ENCODE data around the gene FHAD1. TPM values are rescaled to one million over a fixed set of nuclear protein-coding genes. Genes with fewer than 3 reads are reported as not detected.

The FHAD1 gene
- total RNA-seq, 1 donor, result 0.72 TPM

GRCh38 chr1:15215116-15215515 lies 31.9 kb upstream of the FHAD1 start:
- H2AFZ ChIP-seq (ENCODE audit: low read length), result no peak overlapping the region
- no peaks in the 10 kb centered on the region for H3K9me3 ChIP-seq (ENCODE audit: low read depth, low read length)
- H3K4me2 ChIP-seq (ENCODE audit: insufficient read depth, low read length), result no peak overlapping the region
- H3K4me1 ChIP-seq (ENCODE audit: insufficient read depth, low read length), result no peaks in the 10 kb centered on the region
- no peak for DNase-seq (ENCODE audit: insufficient read length, low spot score, missing footprints)
- TF ChIP-seq, protein P1, sequence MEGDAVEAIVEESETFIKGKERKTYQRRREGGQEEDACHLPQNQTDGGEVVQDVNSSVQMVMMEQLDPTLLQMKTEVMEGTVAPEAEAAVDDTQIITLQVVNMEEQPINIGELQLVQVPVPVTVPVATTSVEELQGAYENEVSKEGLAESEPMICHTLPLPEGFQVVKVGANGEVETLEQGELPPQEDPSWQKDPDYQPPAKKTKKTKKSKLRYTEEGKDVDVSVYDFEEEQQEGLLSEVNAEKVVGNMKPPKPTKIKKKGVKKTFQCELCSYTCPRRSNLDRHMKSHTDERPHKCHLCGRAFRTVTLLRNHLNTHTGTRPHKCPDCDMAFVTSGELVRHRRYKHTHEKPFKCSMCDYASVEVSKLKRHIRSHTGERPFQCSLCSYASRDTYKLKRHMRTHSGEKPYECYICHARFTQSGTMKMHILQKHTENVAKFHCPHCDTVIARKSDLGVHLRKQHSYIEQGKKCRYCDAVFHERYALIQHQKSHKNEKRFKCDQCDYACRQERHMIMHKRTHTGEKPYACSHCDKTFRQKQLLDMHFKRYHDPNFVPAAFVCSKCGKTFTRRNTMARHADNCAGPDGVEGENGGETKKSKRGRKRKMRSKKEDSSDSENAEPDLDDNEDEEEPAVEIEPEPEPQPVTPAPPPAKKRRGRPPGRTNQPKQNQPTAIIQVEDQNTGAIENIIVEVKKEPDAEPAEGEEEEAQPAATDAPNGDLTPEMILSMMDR (IDR thresholded peaks at IDR 0.05; ENCODE audit: extremely low read depth, low read depth, low read length), result no peak
- H3K4me3 ChIP-seq (ENCODE audit: insufficient read depth, low read length), result no peak overlapping the region
- no peaks in the 10 kb centered on the region for H3K79me2 ChIP-seq (ENCODE audit: insufficient read depth, low read length)
- no peak overlapping the region for H3K27ac ChIP-seq (ENCODE audit: low read depth, low read length)
- H4K20me1 ChIP-seq (ENCODE audit: insufficient read depth, low read length), result no peaks in the 10 kb centered on the region
- no peaks in the 10 kb centered on the region for H3K36me3 ChIP-seq (ENCODE audit: insufficient read depth, low read length)
- H3K27me3 ChIP-seq (ENCODE audit: insufficient read depth, low read length), result no peaks in the 10 kb centered on the region

- Histone ChIP-seq H3K4me1 (ENCODE audit: insufficient read depth, low read length) (no peaks in the 10 kb centered on the region), H3K4me2 (ENCODE audit: insufficient read depth, low read length) (no peak overlapping the region), H3K9me3 (ENCODE audit: low read depth, low read length) (no peaks in the 10 kb centered on the region), H3K4me3 (ENCODE audit: insufficient read depth, low read length) (no peak overlapping the region), H3K27me3 (ENCODE audit: insufficient read depth, low read length) (no peaks in the 10 kb centered on the region), H3K36me3 (ENCODE audit: insufficient read depth, low read length) (no peaks in the 10 kb centered on the region), H4K20me1 (ENCODE audit: insufficient read depth, low read length) (no peaks in the 10 kb centered on the region), H3K27ac (ENCODE audit: low read depth, low read length) (no peak overlapping the region), H3K79me2 (ENCODE audit: insufficient read depth, low read length) (no peaks in the 10 kb centered on the region), H2AFZ (ENCODE audit: low read length) (no peak overlapping the region)
- DNase-seq (ENCODE audit: insufficient read length, low spot score, missing footprints), result no peak
- TF ChIP-seq, protein P1 (IDR thresholded peaks at IDR 0.05; ENCODE audit: extremely low read depth, low read depth, low read length), result no peak
Observed at GRCh38 chr1:15217654-15218053, 29.4 kb upstream of the FHAD1 start.

DNA sequence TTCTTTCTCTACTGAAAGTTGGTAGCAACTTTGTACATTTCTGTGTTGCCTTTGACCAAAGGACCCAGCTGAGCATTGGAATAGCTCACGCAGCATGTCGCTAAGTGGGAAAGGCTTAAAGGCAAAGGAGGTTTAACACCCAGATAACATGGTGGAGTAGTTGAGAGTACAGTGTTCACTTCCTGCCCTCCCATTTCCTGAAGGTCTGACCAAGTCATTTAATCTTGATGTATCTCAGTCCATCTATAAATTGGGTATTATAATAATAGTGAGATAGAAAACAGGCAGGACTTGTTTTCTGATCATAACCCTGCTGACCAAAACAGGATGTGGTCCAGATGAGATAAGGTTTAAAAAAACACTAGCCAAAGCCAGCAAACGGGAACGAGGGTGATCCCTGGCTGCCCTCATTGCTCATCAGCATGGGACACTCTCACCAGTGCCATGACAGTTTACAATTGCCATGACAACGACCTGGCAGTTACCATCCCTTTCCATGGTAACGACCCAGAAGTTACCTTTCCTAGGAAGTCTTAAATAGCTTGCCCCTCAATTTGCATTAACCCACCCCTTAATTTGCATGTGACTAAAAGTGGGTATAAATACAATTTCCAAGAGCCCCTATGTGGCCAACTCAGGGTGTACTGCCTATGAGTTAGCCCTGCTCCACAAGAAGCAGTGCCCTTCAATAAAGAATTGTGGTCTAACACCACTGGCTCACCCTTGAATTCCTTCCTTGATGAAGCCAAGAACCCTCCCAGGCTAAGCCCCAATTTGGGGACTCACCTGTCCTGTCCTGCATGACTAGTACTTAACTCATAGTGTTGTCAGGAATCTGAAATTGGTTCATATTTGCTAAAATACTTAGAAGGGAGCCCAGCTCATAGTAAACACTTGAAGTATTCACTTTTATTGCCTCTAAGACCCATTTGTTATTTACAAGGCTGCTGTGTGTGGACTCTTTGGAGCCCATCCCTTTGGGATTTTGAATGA lies 28.4 kb upstream of the FHAD1 start:
- Histone ChIP-seq H3K4me1 (ENCODE audit: insufficient read depth, low read length) (no peaks in the 10 kb centered on the region), H3K4me2 (ENCODE audit: insufficient read depth, low read length) (no peak overlapping the region), H3K9me3 (ENCODE audit: low read depth, low read length) (no peaks in the 10 kb centered on the region), H3K36me3 (ENCODE audit: insufficient read depth, low read length) (no peaks in the 10 kb centered on the region), H3K4me3 (ENCODE audit: insufficient read depth, low read length) (no peak overlapping the region), H4K20me1 (ENCODE audit: insufficient read depth, low read length) (no peaks in the 10 kb centered on the region), H3K27ac (ENCODE audit: low read depth, low read length) (no peak overlapping the region), H3K27me3 (ENCODE audit: insufficient read depth, low read length) (no peaks in the 10 kb centered on the region), H2AFZ (ENCODE audit: low read length) (no peak overlapping the region), H3K79me2 (ENCODE audit: insufficient read depth, low read length) (no peaks in the 10 kb centered on the region)
- TF ChIP-seq, protein P1 (IDR thresholded peaks at IDR 0.05; ENCODE audit: extremely low read depth, low read depth, low read length), result no peak
- DNase-seq (ENCODE audit: insufficient read length, low spot score, missing footprints), result no peak

DNA sequence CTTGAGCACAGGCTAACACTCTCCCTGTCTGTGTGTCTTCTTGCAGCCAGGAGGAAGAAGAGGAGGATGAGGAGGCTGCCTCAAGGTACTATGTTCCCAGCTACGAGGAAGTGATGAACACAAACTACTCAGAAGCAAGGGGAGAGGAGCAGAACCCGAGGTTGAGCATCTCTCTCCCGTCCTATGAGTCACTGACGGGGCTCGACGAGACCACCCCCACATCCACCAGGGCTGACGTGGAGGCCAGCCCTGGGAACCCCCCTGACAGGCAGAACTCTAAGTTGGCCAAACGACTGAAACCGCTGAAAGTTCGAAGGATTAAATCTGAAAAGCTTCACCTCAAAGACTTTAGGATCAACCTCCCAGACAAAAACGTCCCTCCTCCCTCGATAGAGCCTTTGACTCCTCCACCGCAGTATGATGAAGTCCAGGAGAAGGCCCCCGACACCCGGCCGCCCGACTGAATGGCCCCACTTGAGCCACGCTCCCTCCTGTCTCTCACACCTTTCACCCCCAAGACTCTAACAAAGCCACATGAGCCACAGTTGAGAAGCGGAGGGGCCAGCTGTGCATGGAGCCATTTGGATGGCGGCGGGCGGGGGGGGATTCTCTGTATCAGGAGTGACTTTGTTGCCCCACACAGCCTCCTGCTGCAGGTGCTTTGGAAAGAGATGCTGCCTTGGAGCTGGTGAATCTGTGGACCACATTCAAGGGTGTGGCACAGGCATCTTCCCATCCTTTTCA lies 27.6 kb upstream of the FHAD1 start:
- TF ChIP-seq, protein P1 (IDR thresholded peaks at IDR 0.05; ENCODE audit: extremely low read depth, low read depth, low read length), result no peak
- no peaks in the 10 kb centered on the region for H3K4me1 ChIP-seq (ENCODE audit: insufficient read depth, low read length)
- H3K27ac ChIP-seq (ENCODE audit: low read depth, low read length), result no peak overlapping the region

More for the DNA sequence above, 27.6 kb upstream of the FHAD1 start:
- Histone ChIP-seq H2AFZ (ENCODE audit: low read length) (no peak overlapping the region), H3K9me3 (ENCODE audit: low read depth, low read length) (no peaks in the 10 kb centered on the region), H3K36me3 (ENCODE audit: insufficient read depth, low read length) (no peaks in the 10 kb centered on the region), H3K27me3 (ENCODE audit: insufficient read depth, low read length) (no peaks in the 10 kb centered on the region), H3K4me3 (ENCODE audit: insufficient read depth, low read length) (no peak overlapping the region), H3K4me2 (ENCODE audit: insufficient read depth, low read length) (no peak overlapping the region), H4K20me1 (ENCODE audit: insufficient read depth, low read length) (no peaks in the 10 kb centered on the region), H3K79me2 (ENCODE audit: insufficient read depth, low read length) (no peaks in the 10 kb centered on the region)
- DNase-seq (ENCODE audit: insufficient read length, low spot score, missing footprints), result no peak

All from osteoblast (primary cell).